Brain microvascular endothelial cell (primary cell): ENCODE data around the gene CPA5.

Experiments
- DNase-seq: peaks from one replicate; pipeline ENCODE4 v3.0.0-alpha.2; 2020
- H3K27ac ChIP-seq: fragments of 250-450 bp; sonication (Bioruptor Pico); 2 replicates; pipeline ENCODE4 v1.5.1; 2020; ENCODE audit warnings: mild to moderate bottlenecking, moderate library complexity
- H3K27me3 ChIP-seq: fragments of 250-450 bp; sonication (Bioruptor Pico); replicated peaks from 2 replicates; pipeline ENCODE4 v1.5.1; 2020; ENCODE audit warnings: mild to moderate bottlenecking
- H3K36me3 ChIP-seq: fragments of 250-450 bp; sonication (Bioruptor Pico); replicated peaks from 2 replicates; pipeline ENCODE4 v1.5.1; 2020; ENCODE audit warnings: mild to moderate bottlenecking
- H3K4me3 ChIP-seq: 2 replicates; pipeline ENCODE4 v1.5.1; 2011; ENCODE audit warnings: low read depth, mild to moderate bottlenecking, control low read depth, low read length, moderate library complexity
- CTCF ChIP-seq: IDR thresholded peaks from 2 replicates; pipeline ENCODE4 v1.5.1; 2011; ENCODE audit warnings: low read depth, mild to moderate bottlenecking, moderate library complexity, low read length, control low read depth, inconsistent platforms; ENCODE audit errors: missing control alignments
- in situ Hi-C: cut with HindIII; loops from 2 replicates; pipeline ENCODE4 v1.10.0; 2017; ENCODE audit warnings: low sequenced_read_pairs, low pct_ligation_motif_present

The CPA5 gene

GRCh38 chr7:130352194-130353074, 7.8 kb downstream of the CPA5 start:
- H3K36me3 ChIP-seq = no peaks in the 10 kb centered on the region
- no peaks in the 10 kb centered on the region for H3K27me3 ChIP-seq
- peak overlapping the region; percentile 12 for H3K4me3 ChIP-seq
- in situ Hi-C loops = no loop called here
- no peak overlapping the region for H3K27ac ChIP-seq
- peak; percentile 10 for DNase-seq
- no peak for TF ChIP-seq CTCF

DNA sequence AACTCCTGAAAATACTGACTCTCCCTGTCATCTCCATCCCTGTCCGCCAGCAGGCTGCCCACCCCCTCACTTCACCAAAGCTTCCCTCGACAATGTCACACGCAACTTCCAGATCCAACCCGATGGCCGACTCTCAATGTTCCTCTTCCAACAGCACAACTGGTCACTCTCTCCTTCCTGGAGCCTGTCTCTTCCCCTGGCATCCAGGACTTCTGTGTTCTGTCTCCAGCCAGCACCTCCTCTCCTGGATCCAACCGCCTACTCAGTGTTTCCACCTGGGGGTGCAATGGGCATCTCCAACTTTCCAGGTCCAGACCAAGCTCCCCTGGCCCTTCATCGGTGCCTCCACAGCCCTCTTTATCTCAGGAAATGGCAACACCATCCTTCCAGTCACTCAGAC, 8.6 kb downstream of the CPA5 start:
- DNase-seq = no peak
- Histone ChIP-seq H3K27ac (no peak overlapping the region), H3K27me3 (no peaks in the 10 kb centered on the region), H3K36me3 (no peaks in the 10 kb centered on the region), H3K4me3 (no peak overlapping the region)
- in situ Hi-C loops = no loop called here
- TF ChIP-seq CTCF = no peak

DNA sequence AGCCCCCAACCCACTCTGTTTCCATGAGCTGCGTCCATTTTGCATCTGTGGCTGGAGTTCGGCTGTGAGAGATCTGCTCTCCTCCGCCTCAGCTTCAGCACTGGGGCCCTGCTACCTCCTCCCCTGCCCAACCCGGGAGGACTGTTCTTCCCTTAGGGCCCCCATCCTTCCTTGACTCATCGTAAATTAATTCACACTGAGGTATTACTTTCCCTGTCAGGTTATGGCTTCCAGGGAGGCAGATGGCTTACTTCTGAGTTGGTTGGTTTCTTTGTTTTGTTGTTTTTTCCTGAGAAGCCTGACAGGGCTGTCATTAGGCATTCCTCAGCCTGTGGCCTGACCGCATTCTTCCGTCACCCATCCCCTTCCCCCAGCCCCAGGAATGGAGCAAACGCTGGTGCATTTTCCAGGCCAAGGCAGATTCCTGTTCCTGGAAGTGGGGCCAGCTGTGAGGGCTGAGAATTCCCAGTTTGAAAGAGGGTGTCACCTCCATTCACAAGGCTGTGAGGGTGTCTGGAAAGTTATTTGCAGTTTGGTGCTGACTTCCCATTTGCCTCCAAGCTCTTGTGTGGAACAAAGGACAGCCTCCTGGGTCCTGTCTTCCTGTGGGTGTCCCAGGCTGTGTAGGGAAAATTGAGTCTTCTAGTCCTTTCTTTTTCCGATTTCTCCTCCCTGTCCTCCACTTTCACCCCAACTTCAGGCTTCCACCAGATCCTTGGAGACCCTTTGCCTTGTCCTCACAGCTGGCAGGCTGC, 11.7 kb downstream of the CPA5 start:
- Histone ChIP-seq H3K27ac (peak overlapping the region; percentile 77), H3K27me3 (no peaks in the 10 kb centered on the region), H3K36me3 (no peaks in the 10 kb centered on the region), H3K4me3 (no peak overlapping the region)
- in situ Hi-C loops = no loop called here
- DNase-seq = peak; percentile 94
- TF ChIP-seq CTCF = no peak

DNA sequence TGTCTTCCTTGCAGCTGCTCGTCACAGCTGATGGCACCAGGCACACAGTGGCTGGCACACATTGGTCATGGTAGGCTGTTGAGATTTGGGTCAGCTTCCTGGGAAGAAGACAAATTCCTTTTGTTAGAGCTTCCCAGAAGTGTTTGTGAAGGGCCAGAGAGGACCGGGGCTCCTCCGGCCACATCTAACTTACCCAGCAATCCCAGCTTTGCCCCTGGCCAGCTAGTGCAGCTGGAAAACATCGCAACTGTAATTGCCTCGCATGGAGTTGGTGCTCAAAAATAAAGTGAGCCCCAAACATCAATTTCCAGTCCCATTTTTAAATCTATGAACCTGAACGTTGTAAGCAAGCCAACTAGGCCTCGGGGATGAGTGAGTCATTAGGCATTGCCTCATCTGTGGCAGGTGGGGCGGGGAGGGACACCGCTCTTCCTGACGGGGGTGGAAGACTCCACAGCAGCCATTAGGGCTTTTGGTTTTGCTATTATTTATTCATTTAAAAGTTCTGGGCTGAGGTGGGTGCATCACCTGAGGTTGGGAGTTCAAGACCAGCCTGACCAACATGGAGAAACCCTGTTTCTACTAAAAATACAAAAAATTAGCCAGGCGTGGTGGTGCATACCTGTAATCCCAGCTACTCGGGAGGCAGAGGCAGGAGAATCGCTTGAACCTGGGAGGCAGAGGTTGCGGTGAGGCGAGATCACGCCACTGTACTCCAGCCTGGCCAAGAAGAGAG, 12.4 kb downstream of the CPA5 start:
- peak overlapping the region; percentile 77 for H3K27ac ChIP-seq
- no peaks in the 10 kb centered on the region for H3K27me3 ChIP-seq
- in situ Hi-C loops = no loop called here
- H3K4me3 ChIP-seq = no peak overlapping the region
- DNase-seq = peak; percentile 67
- TF ChIP-seq CTCF = no peak
- no peaks in the 10 kb centered on the region for H3K36me3 ChIP-seq

GRCh38 chr7:130358471-130358870, 13.9 kb downstream of the CPA5 start:
- no peak for DNase-seq

More at GRCh38 chr7:130358471-130358870, 13.9 kb downstream of the CPA5 start:
- TF ChIP-seq CTCF = no peak
- Histone ChIP-seq H3K27me3 (no peaks in the 10 kb centered on the region), H3K36me3 (no peaks in the 10 kb centered on the region), H3K27ac (no peak overlapping the region), H3K4me3 (no peak overlapping the region)
- in situ Hi-C loops = no loop called here
